Measurements from ENCODE around the gene PCDHB12.

The PCDHB12 gene

DNA sequence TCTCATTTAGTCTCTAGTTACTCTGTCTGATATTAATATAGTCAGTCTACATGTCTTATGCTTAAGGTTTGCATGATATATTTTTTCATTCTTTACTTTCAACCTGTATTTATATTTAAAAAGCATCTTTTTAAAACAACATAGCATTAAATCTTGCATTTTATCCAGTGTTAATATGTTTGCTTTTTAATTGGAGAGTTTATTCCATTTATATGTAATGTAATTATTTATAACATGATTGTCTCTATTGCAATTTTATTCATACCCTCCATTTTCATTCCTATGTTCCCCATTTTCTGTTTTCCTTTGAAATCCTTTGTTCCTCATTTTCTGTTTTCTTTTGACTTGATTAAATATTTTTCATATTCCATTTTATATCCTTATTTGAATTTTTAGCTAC lies 49.9 kb downstream of the PCDHB12 start:
- TF ChIP-seq CTCF (IDR thresholded peaks at IDR 0.05; ENCODE audit: extremely low read depth, insufficient read depth, missing control alignments), result no peak
- in situ Hi-C loops (cut with MboI; ENCODE audit: low pct_unique_long_range_greater_than_20kb, low sequenced_read_pairs, unreplicated experiment), result no loop called here
- DNase-seq (ENCODE audit: low spot score), result no peak

- in situ Hi-C loops (cut with MboI; ENCODE audit: low pct_unique_long_range_greater_than_20kb, low sequenced_read_pairs, unreplicated experiment), result no loop called here
- TF ChIP-seq CTCF (IDR thresholded peaks at IDR 0.05; ENCODE audit: extremely low read depth, insufficient read depth, missing control alignments), result no peak
- no peak for DNase-seq (ENCODE audit: low spot score)
Observed at GRCh38 chr5:141258948-141259347, 50.4 kb downstream of the PCDHB12 start.

- TF ChIP-seq CTCF (IDR thresholded peaks at IDR 0.05; ENCODE audit: extremely low read depth, insufficient read depth, missing control alignments), result no peak
- no peak for DNase-seq (ENCODE audit: low spot score)
- in situ Hi-C loops (cut with MboI; ENCODE audit: low pct_unique_long_range_greater_than_20kb, low sequenced_read_pairs, unreplicated experiment), result no loop called here
Observed at GRCh38 chr5:141260458-141261237, 52.1 kb downstream of the PCDHB12 start.

- DNase-seq (ENCODE audit: low spot score), result no peak
- TF ChIP-seq CTCF (IDR thresholded peaks at IDR 0.05; ENCODE audit: extremely low read depth, insufficient read depth, missing control alignments), result no peak
- in situ Hi-C loops (cut with MboI; ENCODE audit: low pct_unique_long_range_greater_than_20kb, low sequenced_read_pairs, unreplicated experiment), result no loop called here
Observed at GRCh38 chr5:141261238-141261546, 52.7 kb downstream of the PCDHB12 start.
